Measurements from ENCODE around the gene USH2A.

GRCh38 chr1:216032284-216032683 is 391.0 kb downstream of the USH2A start:
- TF ChIP-seq POLR2A (IDR thresholded peaks at IDR 0.05): no peak
- TF ChIP-seq EP300 (IDR thresholded peaks at IDR 0.05; ENCODE audit: low read depth): no peak

All from transverse colon (tissue), 1 donor.